Mesodermal cell (in vitro differentiated cells): Measurements from ENCODE around the gene NDUFAF7.

ENCODE experiments used
- H3K27ac ChIP-seq: 2 replicates; pipeline ENCODE4 v1.7.0; 2013; ENCODE audit warnings: mild to moderate bottlenecking, low read depth, low read length, moderate library complexity; ENCODE audit not compliant: severe bottlenecking
- H3K36me3 ChIP-seq: 2 replicates; pipeline ENCODE4 v1.7.1; 2013; ENCODE audit warnings: mild to moderate bottlenecking, low read length, moderate library complexity; ENCODE audit not compliant: control insufficient read depth, insufficient read depth
- H3K4me1 ChIP-seq: one replicate; pipeline ENCODE4 v1.7.1; 2013; ENCODE audit warnings: mild to moderate bottlenecking, low read length; ENCODE audit not compliant: insufficient read depth, control insufficient read depth, poor library complexity, severe bottlenecking
- H3K4me3 ChIP-seq: 2 replicates; pipeline ENCODE4 v1.7.0; 2013; ENCODE audit warnings: low read length, control low read depth, mild to moderate bottlenecking; ENCODE audit not compliant: insufficient read depth, poor library complexity, severe bottlenecking; ENCODE audit errors: extremely low read depth
- H3K9me3 ChIP-seq: 2 replicates; pipeline ENCODE4 v1.7.1; 2013; ENCODE audit warnings: mild to moderate bottlenecking, low read length, moderate library complexity; ENCODE audit not compliant: control insufficient read depth
- WGBS, 2 experiments: methylation state at CpG; one replicate each; pipeline ENCODE4 v1.1.5; 2013; ENCODE audit warnings: missing lambda C conversion rate in 2 of 2; ENCODE audit not compliant: insufficient coverage in 2 of 2; 5-methylcytosine and 5-hydroxymethylcytosine counted together

The NDUFAF7 gene

DNA sequence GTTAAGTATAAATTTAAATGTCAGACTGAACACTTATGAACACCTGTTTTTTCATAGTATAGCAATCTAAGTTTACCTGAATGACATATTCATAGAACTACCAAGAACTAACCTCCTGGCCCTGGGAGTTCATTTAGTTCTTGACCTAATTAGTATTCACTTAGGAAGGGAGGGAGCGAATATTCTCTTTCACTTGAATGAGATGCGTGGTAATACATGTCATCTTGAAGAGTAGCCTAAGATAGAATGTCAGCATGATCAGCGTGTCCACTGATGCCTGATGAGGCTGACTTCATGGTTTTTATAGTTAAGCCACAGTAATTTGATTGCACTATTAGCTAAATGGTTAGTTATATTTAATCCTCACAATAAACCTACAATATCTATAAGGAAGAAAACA, 13.3 kb downstream of the NDUFAF7 start:
- WGBS, 2 experiments, result 93% methylated on average over 2 of the region's 3 CpGs; no CpG with 5 or more reads in 1 of the 2 experiments

DNA sequence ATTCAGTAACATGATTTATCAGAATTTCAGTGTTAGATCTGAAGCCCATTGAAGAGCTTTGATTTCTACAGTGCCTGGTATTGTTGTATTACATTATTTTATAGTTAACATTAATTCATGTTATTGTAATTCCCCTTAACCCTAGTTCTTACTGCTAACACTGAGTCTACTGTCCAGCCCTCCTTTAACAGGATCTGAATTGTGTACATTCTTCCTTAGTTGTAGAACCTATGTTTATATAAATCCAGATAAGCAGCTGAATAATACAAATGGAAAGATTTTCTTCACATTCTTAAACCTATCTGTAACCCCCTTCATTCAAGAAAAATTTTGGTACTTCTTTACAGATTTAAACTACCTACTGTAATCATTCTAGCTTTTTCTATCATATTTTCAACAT, 14.7 kb downstream of the NDUFAF7 start:
- Histone ChIP-seq H3K36me3 (peaks cover 70% of the 10 kb centered on the region), H3K9me3 (no peaks in the 10 kb centered on the region), H3K27ac (no peak overlapping the region), H3K4me3 (no peak overlapping the region), H3K4me1 (no peaks in the 10 kb centered on the region)

More for the DNA sequence above, 13.3 kb downstream of the NDUFAF7 start:
- Histone ChIP-seq H3K36me3 (peaks cover 68% of the 10 kb centered on the region), H3K27ac (no peak overlapping the region), H3K9me3 (no peaks in the 10 kb centered on the region), H3K4me1 (no peaks in the 10 kb centered on the region), H3K4me3 (no peak overlapping the region)

- H3K27ac ChIP-seq, result no peak overlapping the region
- peaks cover 72% of the 10 kb centered on the region for H3K36me3 ChIP-seq
- no peaks in the 10 kb centered on the region for H3K4me1 ChIP-seq
- no peak overlapping the region for H3K4me3 ChIP-seq
- WGBS, 2 experiments, result 86 to 91% methylated on average over 1 to 3 of the region's 5 CpGs
- no peaks in the 10 kb centered on the region for H3K9me3 ChIP-seq
Observed at GRCh38 chr2:37250869-37251740, 19.6 kb downstream of the NDUFAF7 start.

- Histone ChIP-seq H3K4me1 (no peaks in the 10 kb centered on the region), H3K36me3 (peaks cover 53% of the 10 kb centered on the region), H3K27ac (no peak overlapping the region), H3K4me3 (no peak overlapping the region), H3K9me3 (no peaks in the 10 kb centered on the region)
- no CpG with 5 or more reads among the region's 2 CpGs for WGBS, 2 experiments
Observed at GRCh38 chr2:37262522-37262921, 31.1 kb downstream of the NDUFAF7 start.

GRCh38 chr2:37263839-37264238, 32.4 kb downstream of the NDUFAF7 start:
- H3K9me3 ChIP-seq, result no peaks in the 10 kb centered on the region
- H3K36me3 ChIP-seq, result peaks cover 50% of the 10 kb centered on the region
- H3K4me3 ChIP-seq, result no peak overlapping the region
- 91 to 100% methylated on average over 2 of the region's 2 CpGs for WGBS, 2 experiments
- H3K4me1 ChIP-seq, result no peaks in the 10 kb centered on the region
- no peak overlapping the region for H3K27ac ChIP-seq

GRCh38 chr2:37267685-37268084, 36.2 kb downstream of the NDUFAF7 start:
- Histone ChIP-seq H3K9me3 (no peaks in the 10 kb centered on the region), H3K4me3 (no peak overlapping the region), H3K36me3 (peaks cover 59% of the 10 kb centered on the region), H3K27ac (no peak overlapping the region), H3K4me1 (no peaks in the 10 kb centered on the region)

- no peak overlapping the region for H3K27ac ChIP-seq
- WGBS, 2 experiments, result 100% methylated on average over 1 to 2 of the region's 4 CpGs
- no peaks in the 10 kb centered on the region for H3K4me1 ChIP-seq
- no peaks in the 10 kb centered on the region for H3K9me3 ChIP-seq
- H3K36me3 ChIP-seq, result peaks cover 63% of the 10 kb centered on the region
- H3K4me3 ChIP-seq, result no peak overlapping the region
Observed at GRCh38 chr2:37268111-37268510, 36.7 kb downstream of the NDUFAF7 start.

- no peaks in the 10 kb centered on the region for H3K9me3 ChIP-seq
- H3K27ac ChIP-seq, result no peak overlapping the region
- WGBS, 2 experiments, result 77 to 88% methylated on average over 3 to 4 of the region's 7 CpGs
- H3K4me1 ChIP-seq, result no peaks in the 10 kb centered on the region
- peaks cover 77% of the 10 kb centered on the region for H3K36me3 ChIP-seq
- no peak overlapping the region for H3K4me3 ChIP-seq
Observed at GRCh38 chr2:37271376-37272067, 40.1 kb downstream of the NDUFAF7 start.

DNA sequence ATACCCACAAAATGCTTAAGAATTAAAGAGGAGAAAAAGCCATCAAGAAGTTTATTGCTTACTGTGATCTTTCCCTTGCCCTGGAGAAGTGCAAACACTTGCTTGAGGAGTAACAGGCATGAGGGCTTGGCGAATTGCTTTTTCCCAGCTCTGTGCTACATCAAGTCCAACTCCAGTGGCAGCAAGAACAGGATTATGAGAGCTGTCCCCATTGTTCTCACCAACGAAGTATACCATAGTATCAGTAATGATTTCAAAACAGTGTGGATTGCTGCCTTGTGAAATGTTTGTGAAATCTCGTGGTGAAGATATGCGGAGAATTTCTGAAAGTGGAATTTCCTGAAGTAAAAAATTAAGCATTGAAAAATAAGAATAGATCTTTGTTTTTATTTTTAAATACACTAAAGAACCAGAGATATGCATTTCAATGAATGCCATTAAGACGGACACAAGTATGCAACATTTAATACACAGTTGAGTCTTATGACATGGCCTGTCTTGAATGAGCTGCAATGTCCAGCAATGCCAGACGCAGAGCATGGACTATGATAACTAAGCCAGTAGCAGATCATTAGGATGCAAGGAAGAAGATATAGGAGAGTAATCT, 43.0 kb downstream of the NDUFAF7 start:
- Histone ChIP-seq H3K27ac (no peak overlapping the region), H3K9me3 (no peaks in the 10 kb centered on the region), H3K36me3 (peaks cover 66% of the 10 kb centered on the region), H3K4me3 (no peak overlapping the region), H3K4me1 (no peaks in the 10 kb centered on the region)
- 100% methylated on average over 2 of the region's 6 CpGs; no CpG with 5 or more reads in 1 of the 2 experiments for WGBS, 2 experiments

DNA sequence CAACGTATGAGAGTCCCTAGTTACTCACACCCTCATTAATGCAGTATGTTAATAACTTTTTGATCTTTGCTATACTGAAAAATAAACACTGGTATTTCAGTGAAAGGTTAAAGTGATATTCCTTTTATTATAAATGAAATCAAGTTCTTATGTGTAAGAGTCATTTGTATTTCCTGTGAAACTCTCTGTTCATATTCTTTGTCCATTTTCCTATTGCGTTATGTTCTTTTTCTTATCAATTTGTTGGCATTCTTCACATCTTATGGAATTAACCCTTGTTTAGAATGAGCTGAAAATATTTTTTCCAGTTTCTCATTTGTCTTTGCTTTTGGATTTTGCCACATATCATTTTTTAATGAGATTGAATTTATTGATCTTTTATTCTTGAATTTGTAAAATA, 44.8 kb downstream of the NDUFAF7 start:
- Histone ChIP-seq H3K4me3 (no peak overlapping the region), H3K27ac (no peak overlapping the region), H3K9me3 (no peaks in the 10 kb centered on the region), H3K36me3 (peaks cover 63% of the 10 kb centered on the region), H3K4me1 (no peaks in the 10 kb centered on the region)
- no CpG with 5 or more reads among the region's 2 CpGs for WGBS, 2 experiments
